Right lobe of liver (tissue), 6 donors: Measurements from ENCODE around the gene ZNF718. TPM values are rescaled to one million over a fixed set of nuclear protein-coding genes. Genes with fewer than 3 reads are reported as not detected.
"Not testable (repeated sequence)": the region's sequence is repeated elsewhere in the genome, so short reads cannot be mapped to it uniquely, and the experiment has no call there.

Experiments used
- ATAC-seq, 4 donors: fragments of 200-7000 bp; cut with Tn5 transposase; one replicate each; pipeline ENCODE4 v1.9.1; 2020; ENCODE audit warnings: mild to moderate bottlenecking in 4 of 4, moderate library complexity in 4 of 4
- DNase-seq, 3 donors: peaks; one replicate each; pipeline ENCODE4 v3.0.0-alpha.2; 2020
- H3K27ac ChIP-seq, 3 donors: fragments of 200-600 bp; one replicate each; pipeline ENCODE4 v1.8.0; 2022
- H3K27me3 ChIP-seq, 2 donors: fragments of 200-600 bp; one replicate each; pipeline ENCODE4 v1.8.0; 2022
- H3K36me3 ChIP-seq, 4 donors: fragments of 200-600 bp; sonication (generic) in 1 of 4; one replicate each; pipeline versions ENCODE4 v1.5.1 to v1.8.0; 2017 to 2022; ENCODE audit warnings: control low read depth in 1 of 4
- H3K4me1 ChIP-seq, 4 donors: fragments of 200-600 bp; sonication (generic) in 1 of 4; one replicate each; pipeline versions ENCODE4 v1.5.1 to v1.8.0; 2017 to 2022; ENCODE audit warnings: control low read depth in 1 of 4
- H3K4me3 ChIP-seq, 3 donors: fragments of 200-600 bp; one replicate each; pipeline ENCODE4 v1.8.0; 2022
- H3K9me3 ChIP-seq, 4 donors: fragments of 200-600 bp; sonication (generic) in 1 of 4; one replicate each; pipeline versions ENCODE4 v1.5.1 to v1.8.0; 2017 to 2022; ENCODE audit warnings: control low read depth in 1 of 4
- CTCF ChIP-seq, 4 donors: fragments of 200-600 bp in 3 of 4; fragments of 450-650 bp in 1 of 4; IDR thresholded peaks; one replicate each; pipeline versions ENCODE4 v1.5.1 to v1.8.0; 2016 to 2022; ENCODE audit warnings: antibody characterized with exemption in 4 of 4, mild to moderate bottlenecking in 2 of 4
- POLR2A ChIP-seq: fragments of 450-650 bp; IDR thresholded peaks from one replicate; pipeline ENCODE4 v1.6.1; 2017; ENCODE audit warnings: antibody characterized with exemption, mild to moderate bottlenecking
- WGBS: methylation state at CpG from one replicate; pipeline ENCODE4 v1.1.6; 2018; ENCODE audit warnings: low coverage, low lambda C conversion rate; ENCODE audit not compliant: insufficient coverage; ENCODE audit errors: missing lambda C conversion rate; 5-methylcytosine and 5-hydroxymethylcytosine counted together
- intact Hi-C, 2 donors: fragments of 100-400 bp; cut with DNase I; formaldehyde crosslinking; loops; one replicate each; pipeline versions ENCODE4 v1.11.2 to v1.14.1; 2022
- long read RNA-seq: library from polyadenylated mRNA; unstranded; transcript quantifications from one replicate; pipeline ENCODE4 v2.0.0, GENCODE V29; 2019
- total RNA-seq, 6 experiments: library from RNA; depleted of rRNA in 2 of 6; stranded (reverse); fragments of >200 nt in 2 of 6; fragmentation: NEBNext Ultra II Directional in 3 of 6; extraction: Animal tissue kit (Norgen Biotek cat#: 25700) in 3 of 6; gene quantifications; one replicate each; pipeline versions ENCODE4 v1.1.0 to v1.2.4, GENCODE V29; 2016 to 2023
- donor health status: DM: no; HTN: yes; CAD: no.
- donor health status: DM: no; HTN: no; CAD: no.
- donor health status: DM: no; HTN: no; CAD: no.
- donor health status: DM: no; HTN: yes; CAD: no.
- donor health status: DM: no; HTN: yes; CAD: no.

The ZNF718 gene
- total RNA-seq = 1 to 10 TPM; 1.7 to 5.6 (median 3.0) TPM
- long read RNA-seq = 0 reads

GRCh38 chr4:124275-125081 lies at the start of gene ZNF718:
TSS of gene ZNF718 (plus strand) at chr4:124501. CDS start at chr4:124671, 170 bp downstream.
- peaks cover 0 to 9% (median 1%) of the 10 kb centered on the region in 4 donors for H3K36me3 ChIP-seq
- peak within 1 kb of the TSS; percentile 80 to 95 (median 86) for H3K4me3 ChIP-seq
- ATAC-seq = peak; percentile 97 to 99 (median 98)
- intact Hi-C loops = no loop called here
- H3K27me3 ChIP-seq = no peaks in the 10 kb centered on the region
- no peaks in the 10 kb centered on the region for H3K9me3 ChIP-seq
- no peaks in the 10 kb centered on the region for H3K4me1 ChIP-seq
- peak; percentile 82 for TF ChIP-seq POLR2A
- TF ChIP-seq CTCF (IDR thresholded peaks at IDR 0.05) = no peak
- DNase-seq = peak; percentile 92 to 96 (median 94)
- peak within 1 kb of the TSS; percentile 68 to 86 (median 70) for H3K27ac ChIP-seq
- 3% methylated on average over 24 of the region's 44 CpGs for WGBS

GRCh38 chr4:85951-86350 lies 38.4 kb upstream of the ZNF718 start:
- H3K36me3 ChIP-seq = peaks cover 0 to 21% (median 0%) of the 10 kb centered on the region in 4 donors
- no peak overlapping the region for H3K4me3 ChIP-seq
- no peak overlapping the region for H3K27ac ChIP-seq
- ATAC-seq = no peak
- H3K27me3 ChIP-seq = no peaks in the 10 kb centered on the region
- no peak for TF ChIP-seq POLR2A
- no peak for TF ChIP-seq CTCF (IDR thresholded peaks at IDR 0.05)
- H3K9me3 ChIP-seq = peaks cover 0 to 90% (median 55%) of the 10 kb centered on the region in 4 donors
- DNase-seq = no peak
- intact Hi-C loops = no loop called here
- WGBS = 91% methylated on average over 3 of the region's 3 CpGs
- no peaks in the 10 kb centered on the region for H3K4me1 ChIP-seq

- H3K4me3 ChIP-seq, H3K4me1 ChIP-seq, DNase-seq, intact Hi-C loops, H3K27ac ChIP-seq, ATAC-seq, H3K27me3 ChIP-seq: not testable (repeated sequence)
- Histone ChIP-seq H3K9me3 (peaks cover 0 to 89% (median 54%) of the 10 kb centered on the region in 4 donors), H3K36me3 (peaks cover 0 to 20% (median 0%) of the 10 kb centered on the region in 4 donors)
- 100% methylated on average over 7 of the region's 7 CpGs for WGBS
These were observed 37.6 kb upstream of the ZNF718 start for GRCh38 chr4:86559-87324.

- Histone ChIP-seq H3K36me3 (no peaks in the 10 kb centered on the region), H3K9me3 (peaks cover 0 to 30% (median 10%) of the 10 kb centered on the region in 4 donors), H3K4me3 (no peak overlapping the region), H3K27ac (no peak overlapping the region), H3K4me1 (no peaks in the 10 kb centered on the region), H3K27me3 (no peaks in the 10 kb centered on the region)
- TF ChIP-seq POLR2A (no peak), CTCF (IDR thresholded peaks at IDR 0.05) (no peak)
- 88% methylated on average over 1 of the region's 1 CpG for WGBS
- ATAC-seq (no peak), DNase-seq (no peak)
- intact Hi-C loops = no loop called here
These were observed 25.9 kb upstream of the ZNF718 start for GRCh38 chr4:98386-98785.

- 89% methylated on average over 3 of the region's 5 CpGs for WGBS
- H3K4me3 ChIP-seq = no peak overlapping the region
These were observed 24.4 kb upstream of the ZNF718 start for GRCh38 chr4:99863-100262.

More at GRCh38 chr4:99863-100262, 24.4 kb upstream of the ZNF718 start:
- Histone ChIP-seq H3K36me3 (no peaks in the 10 kb centered on the region), H3K27ac (no peak overlapping the region), H3K27me3 (no peaks in the 10 kb centered on the region), H3K4me1 (no peaks in the 10 kb centered on the region), H3K9me3 (peaks cover 0 to 23% (median 3%) of the 10 kb centered on the region in 4 donors)
- ATAC-seq (no peak), DNase-seq (no peak)
- no peak for TF ChIP-seq POLR2A
- TF ChIP-seq CTCF (IDR thresholded peaks at IDR 0.05) = no peak
- intact Hi-C loops = no loop called here
